Memory B cell (primary cell): ENCODE measurements around the gene GLYATL3.

ENCODE experiments used
- ATAC-seq: fragments of 150-1000 bp; cut with Tn5 transposase; 2 replicates; pipeline ENCODE4 v1.10.0; 2021; ENCODE audit warnings: low read depth, mild to moderate bottlenecking, moderate library complexity
- DNase-seq, 2 donors: peaks; one replicate each; pipeline ENCODE4 v3.0.0; 2022; ENCODE audit warnings: low spot score in 2 of 2
- H3K27ac Mint-ChIP-seq: one replicate; pipeline ENCODE4 v1.8.0; 2022; ENCODE audit warnings: mild to moderate bottlenecking, moderate library complexity, mixed read lengths
- H3K27me3 Mint-ChIP-seq: one replicate; pipeline ENCODE4 v1.8.0; 2022; ENCODE audit warnings: mixed read lengths
- H3K36me3 Mint-ChIP-seq: one replicate; pipeline ENCODE4 v1.8.0; 2022; ENCODE audit warnings: mild to moderate bottlenecking, mixed read lengths
- H3K4me1 Mint-ChIP-seq: one replicate; pipeline ENCODE4 v1.8.0; 2022; ENCODE audit warnings: mixed read lengths
- H3K4me3 Mint-ChIP-seq: one replicate; pipeline ENCODE4 v1.8.0; 2022; ENCODE audit warnings: mild to moderate bottlenecking, moderate library complexity, mixed read lengths
- H3K9me3 Mint-ChIP-seq: one replicate; pipeline ENCODE4 v1.8.0; 2022; ENCODE audit warnings: mixed read lengths

Gene GLYATL3

DNA sequence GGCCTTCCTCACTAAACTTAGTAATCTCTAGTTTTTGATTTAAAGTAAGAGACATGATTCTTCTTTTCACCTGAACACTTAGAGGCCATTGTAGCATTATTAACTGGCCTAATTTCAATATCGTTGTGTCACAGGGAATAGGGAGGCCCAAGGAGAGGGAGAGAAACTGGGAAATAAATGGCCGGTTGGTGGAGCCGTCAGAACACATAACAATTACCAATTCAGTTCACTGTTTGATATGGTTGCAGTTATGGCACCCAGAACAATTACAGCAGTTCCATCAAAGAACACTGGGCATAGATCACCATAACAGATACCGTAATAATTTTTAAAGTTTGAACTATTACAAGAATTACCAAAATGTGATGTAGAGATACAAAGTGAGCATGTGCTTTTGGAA, 9.1 kb upstream of the GLYATL3 start:
- no peak overlapping the region for H3K27ac Mint-ChIP-seq
- ATAC-seq (no peak), DNase-seq (no peak)
- H3K36me3 Mint-ChIP-seq: peaks cover 22% of the 10 kb centered on the region
- H3K27me3 Mint-ChIP-seq: no peaks in the 10 kb centered on the region
- H3K4me3 Mint-ChIP-seq: no peak overlapping the region
- no peaks in the 10 kb centered on the region for H3K9me3 Mint-ChIP-seq
- H3K4me1 Mint-ChIP-seq: no peaks in the 10 kb centered on the region

DNA sequence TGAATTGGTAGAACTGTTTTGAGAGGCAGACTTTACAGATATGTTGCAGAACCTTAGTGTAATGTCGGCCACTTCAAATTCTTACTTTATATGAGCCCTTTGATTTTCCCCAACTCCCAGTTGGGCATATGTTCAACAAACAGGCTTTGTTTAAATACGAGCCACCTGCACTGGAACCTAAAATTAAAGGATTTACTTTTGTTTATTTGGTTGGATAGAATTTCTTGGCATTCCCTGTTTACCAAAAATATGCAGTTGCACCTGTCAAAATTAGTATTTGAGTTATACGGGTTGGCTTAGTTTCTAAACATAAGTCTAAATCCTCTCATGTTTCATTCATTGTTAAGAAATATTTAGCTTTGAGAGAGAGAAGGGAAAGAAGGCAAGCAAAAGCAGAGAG, 2.4 kb upstream of the GLYATL3 start:
- Mint-ChIP-seq H3K36me3 (peaks cover 2% of the 10 kb centered on the region), H3K27ac (no peak overlapping the region), H3K27me3 (no peaks in the 10 kb centered on the region), H3K4me3 (no peak overlapping the region), H3K9me3 (no peaks in the 10 kb centered on the region), H3K4me1 (no peaks in the 10 kb centered on the region)
- ATAC-seq (no peak), DNase-seq (no peak)

DNA sequence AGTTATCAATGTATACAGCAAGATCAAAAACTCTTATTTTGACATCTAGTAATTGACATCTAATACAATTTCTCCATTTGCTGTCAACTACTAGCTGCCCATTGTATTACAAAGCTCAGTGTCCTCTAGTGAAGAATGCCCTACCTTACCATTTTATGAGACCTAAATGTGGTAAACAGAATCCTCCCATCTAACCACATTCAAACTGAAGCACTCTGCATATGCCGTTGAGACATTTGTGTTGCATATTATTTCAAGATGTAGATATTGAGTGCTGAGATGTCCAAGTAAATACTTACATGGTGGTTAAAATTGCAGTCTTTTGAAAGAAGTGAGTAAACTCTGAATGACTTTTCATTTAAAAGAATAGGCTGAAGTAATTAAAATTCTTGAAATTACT, 597 bp upstream of the GLYATL3 start:
- ATAC-seq (no peak), DNase-seq (no peak)
- Mint-ChIP-seq H3K9me3 (no peaks in the 10 kb centered on the region), H3K4me1 (no peaks in the 10 kb centered on the region), H3K27ac (no peak overlapping the region), H3K27me3 (no peaks in the 10 kb centered on the region), H3K4me3 (no peak overlapping the region), H3K36me3 (no peaks in the 10 kb centered on the region)

DNA sequence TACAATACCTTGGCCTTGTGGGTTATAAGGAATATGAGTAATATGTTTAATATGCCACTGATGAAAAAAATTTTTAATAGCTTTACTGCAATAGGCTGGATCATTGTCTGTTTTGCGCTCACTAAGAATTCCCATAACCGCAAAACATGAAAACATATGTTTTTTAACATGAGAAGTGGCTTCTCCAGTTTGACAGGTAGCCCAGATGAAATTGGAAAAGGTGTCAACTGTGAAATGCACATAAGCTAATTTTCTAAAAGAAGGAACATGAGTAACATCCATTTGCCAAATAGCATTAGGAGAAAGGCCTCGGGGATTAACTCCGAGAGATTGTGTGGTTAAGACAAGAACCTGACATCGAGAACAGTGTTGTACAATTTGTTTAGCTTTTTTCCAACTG, 4.9 kb downstream of the GLYATL3 start:
- no peak for ATAC-seq
- Mint-ChIP-seq H3K4me3 (no peak overlapping the region), H3K4me1 (no peaks in the 10 kb centered on the region), H3K9me3 (peaks cover 9% of the 10 kb centered on the region), H3K27ac (no peak overlapping the region), H3K27me3 (peaks cover 5% of the 10 kb centered on the region), H3K36me3 (no peaks in the 10 kb centered on the region)
- no peak for DNase-seq

DNA sequence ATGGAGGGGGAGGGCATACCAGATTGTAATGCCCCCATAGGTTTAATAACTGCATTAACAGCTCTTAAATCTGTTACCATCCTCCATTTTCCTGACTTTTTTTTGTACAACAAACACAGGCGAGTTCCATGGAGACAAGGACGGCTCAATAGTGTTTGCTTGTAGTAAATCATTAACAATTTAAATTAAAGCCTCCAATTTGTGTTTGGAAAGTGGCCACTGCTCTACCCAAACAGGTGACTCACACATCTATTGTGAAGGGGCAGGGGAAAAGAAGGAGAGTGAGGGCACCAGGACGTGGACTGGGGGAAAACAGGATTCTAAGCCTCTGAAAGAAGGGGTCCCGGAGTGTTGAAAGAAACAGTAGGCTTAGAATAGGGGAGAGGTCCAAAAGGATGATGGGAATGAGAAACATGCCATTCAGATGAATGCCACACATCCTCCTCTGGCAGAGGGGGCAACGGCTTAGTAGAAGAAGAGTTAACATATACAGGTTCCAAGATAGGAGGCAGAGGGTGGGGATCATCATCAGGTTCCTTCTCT, 6.9 kb downstream of the GLYATL3 start:
- peaks cover 9% of the 10 kb centered on the region for H3K9me3 Mint-ChIP-seq
- H3K27me3 Mint-ChIP-seq: peaks cover 7% of the 10 kb centered on the region
- H3K36me3 Mint-ChIP-seq: no peaks in the 10 kb centered on the region
- ATAC-seq (no peak), DNase-seq (no peak)
- no peaks in the 10 kb centered on the region for H3K4me1 Mint-ChIP-seq
- H3K27ac Mint-ChIP-seq: no peak overlapping the region
- H3K4me3 Mint-ChIP-seq: no peak overlapping the region

DNA sequence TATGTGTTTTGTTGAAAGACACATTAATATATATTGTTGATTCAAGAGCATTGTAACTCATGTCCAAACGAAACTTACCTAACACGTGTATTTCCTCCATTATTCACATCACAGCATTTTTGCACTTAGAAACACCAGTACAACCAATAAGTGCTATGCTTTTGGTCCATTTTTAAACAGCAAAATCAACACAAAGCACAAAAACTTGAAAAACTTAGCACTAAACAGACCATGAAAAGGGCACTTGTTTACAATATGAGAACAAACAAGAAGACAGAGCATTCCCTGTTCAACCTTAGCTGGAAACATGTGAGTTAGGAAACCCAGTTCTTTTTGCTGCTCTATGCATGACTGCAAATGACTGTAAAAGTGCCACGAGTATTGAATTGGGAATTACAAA, 9.6 kb downstream of the GLYATL3 start:
- H3K9me3 Mint-ChIP-seq: peaks cover 9% of the 10 kb centered on the region
- ATAC-seq (no peak), DNase-seq (no peak)
- no peak overlapping the region for H3K4me3 Mint-ChIP-seq
- H3K27ac Mint-ChIP-seq: no peak overlapping the region
- peaks cover 7% of the 10 kb centered on the region for H3K27me3 Mint-ChIP-seq
- H3K36me3 Mint-ChIP-seq: no peaks in the 10 kb centered on the region
- no peaks in the 10 kb centered on the region for H3K4me1 Mint-ChIP-seq

DNA sequence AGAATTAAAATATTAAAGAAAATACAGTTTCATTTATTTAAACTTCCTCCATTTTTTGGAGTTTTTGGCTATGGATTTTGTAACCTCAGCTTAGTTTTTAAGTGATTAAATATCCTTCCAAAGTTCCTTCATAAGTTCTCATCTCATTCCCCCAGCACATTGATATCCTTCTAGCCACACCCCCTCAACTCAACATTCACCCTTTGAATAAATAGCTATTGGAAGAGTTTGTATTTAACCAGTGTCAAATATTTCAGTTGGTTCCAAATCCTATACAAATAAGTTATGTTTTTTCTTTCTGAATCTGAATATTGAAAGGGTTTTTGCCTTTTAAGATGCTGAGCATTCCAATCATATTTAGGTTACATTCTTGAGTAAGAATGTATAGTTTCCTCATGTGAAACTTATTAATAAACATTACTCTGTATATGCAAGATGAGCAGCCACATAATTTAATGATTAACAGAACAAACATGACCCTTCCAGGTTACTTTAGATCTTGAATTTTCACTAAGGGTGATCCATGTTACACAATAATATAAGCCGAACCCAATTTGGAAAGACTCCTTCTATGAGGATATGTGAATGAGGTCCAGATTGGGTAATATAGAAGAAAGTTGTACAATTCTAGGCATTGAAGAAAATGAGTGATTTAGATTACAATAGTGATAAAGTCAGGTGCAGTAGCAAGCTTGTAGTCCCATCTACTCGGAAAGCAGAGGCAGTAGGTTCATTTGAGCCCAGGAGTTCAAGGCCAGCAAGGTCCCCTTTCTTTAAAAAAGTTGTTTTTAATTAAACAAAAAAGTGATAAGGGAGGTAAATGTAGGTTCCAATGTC, 13.6 kb downstream of the GLYATL3 start:
- Mint-ChIP-seq H3K27me3 (peaks cover 2% of the 10 kb centered on the region), H3K4me3 (no peak overlapping the region), H3K9me3 (no peaks in the 10 kb centered on the region), H3K27ac (no peak overlapping the region), H3K36me3 (no peaks in the 10 kb centered on the region), H3K4me1 (no peaks in the 10 kb centered on the region)
- no peak for ATAC-seq
- DNase-seq: no peak

DNA sequence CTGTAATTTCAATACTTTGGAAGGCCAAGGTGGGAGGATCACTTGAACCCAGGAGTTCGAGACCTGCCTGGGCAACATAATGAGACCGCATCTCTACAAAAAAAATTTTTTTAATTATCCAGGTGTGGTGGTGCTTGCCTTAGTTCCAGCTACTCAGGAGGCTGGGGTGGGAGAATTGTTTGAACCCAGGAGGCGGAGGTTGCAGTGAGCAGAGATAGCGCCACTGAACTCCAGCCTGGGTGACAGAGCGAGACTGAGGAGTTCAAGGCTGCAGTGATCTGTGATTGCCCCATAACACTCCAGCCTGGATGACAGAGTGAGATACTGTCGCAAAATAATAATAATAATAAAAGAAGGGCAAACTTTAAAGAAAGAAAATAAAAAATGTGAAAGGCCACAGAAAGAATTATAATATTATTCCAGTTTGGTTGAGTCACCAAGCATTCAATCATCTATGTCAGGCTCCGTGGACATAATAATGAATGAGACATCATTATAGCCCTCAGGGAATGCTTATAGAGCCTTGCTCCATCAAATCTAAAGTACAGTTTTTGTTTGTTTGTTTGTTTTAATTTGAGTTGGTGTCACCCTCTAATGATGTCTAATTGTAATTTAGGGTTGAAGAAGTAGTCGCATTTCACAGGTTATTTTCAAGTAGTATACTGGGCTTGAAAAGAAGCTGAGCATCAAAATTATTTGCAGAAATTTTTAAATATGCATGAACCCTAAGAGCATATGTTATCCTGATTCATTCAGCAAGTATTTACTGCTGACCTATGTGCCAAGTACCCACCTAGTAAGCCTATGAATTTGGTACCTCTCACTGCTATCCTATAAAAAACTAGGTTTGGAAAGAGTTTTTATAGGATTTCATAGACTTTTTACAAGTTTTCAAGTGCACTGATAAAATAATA, 15.1 kb downstream of the GLYATL3 start:
- ATAC-seq (no peak), DNase-seq (no peak)
- Mint-ChIP-seq H3K36me3 (no peaks in the 10 kb centered on the region), H3K4me3 (no peak overlapping the region), H3K27me3 (peaks cover 2% of the 10 kb centered on the region), H3K4me1 (no peaks in the 10 kb centered on the region), H3K27ac (no peak overlapping the region), H3K9me3 (no peaks in the 10 kb centered on the region)

DNA sequence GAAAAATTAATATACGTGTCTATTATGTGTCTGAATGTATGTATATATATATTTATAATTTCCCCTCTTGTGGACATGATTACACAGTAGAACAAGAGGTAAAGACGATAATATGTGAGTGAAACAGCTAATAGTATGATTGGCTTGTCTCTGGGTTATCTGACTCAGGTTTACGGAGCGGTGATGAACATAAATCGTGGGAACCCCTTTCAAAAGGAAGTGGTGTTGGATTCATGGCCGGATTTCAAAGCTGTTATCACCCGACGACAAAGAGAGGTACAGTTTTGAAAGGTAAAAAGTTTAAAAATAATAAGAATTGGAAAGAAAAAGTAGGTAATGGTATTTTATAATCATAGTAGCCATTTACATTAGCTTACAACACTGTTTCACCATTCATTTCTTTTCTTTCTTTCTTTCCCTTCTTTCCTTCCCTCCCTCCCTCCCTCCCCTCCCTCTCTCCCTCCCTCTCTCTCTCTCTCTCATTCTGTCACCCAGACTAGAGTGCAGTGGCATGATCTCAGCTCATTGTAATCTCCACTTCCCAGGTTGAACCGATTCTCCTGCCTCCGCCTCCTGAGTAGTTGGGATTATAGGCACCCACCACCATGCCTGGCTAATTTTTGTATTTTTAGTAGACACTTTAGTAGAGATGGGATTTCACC, 15.9 kb downstream of the GLYATL3 start:
- DNase-seq (no peak), ATAC-seq (no peak)
- no peak overlapping the region for H3K4me3 Mint-ChIP-seq
- H3K9me3 Mint-ChIP-seq: no peaks in the 10 kb centered on the region
- H3K27ac Mint-ChIP-seq: no peak overlapping the region
- peaks cover 2% of the 10 kb centered on the region for H3K27me3 Mint-ChIP-seq
- H3K36me3 Mint-ChIP-seq: no peaks in the 10 kb centered on the region
- H3K4me1 Mint-ChIP-seq: no peaks in the 10 kb centered on the region

DNA sequence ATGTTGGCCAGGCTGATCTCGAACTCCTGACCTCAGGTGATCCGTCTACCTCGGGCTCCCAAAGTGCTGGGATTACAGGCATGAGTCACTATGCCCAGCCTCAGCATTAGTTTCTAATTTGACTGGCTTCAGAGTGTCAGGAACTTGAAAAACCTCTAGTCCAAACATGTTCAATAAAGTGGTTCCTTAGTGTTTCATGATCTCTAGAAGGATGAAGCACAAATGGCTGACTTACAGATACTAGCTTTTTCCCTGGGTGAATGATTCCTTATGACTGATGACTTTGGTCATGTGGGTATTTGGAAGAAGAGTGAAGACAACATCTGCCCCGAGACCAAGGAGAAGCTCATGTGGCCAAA, 16.4 kb downstream of the GLYATL3 start:
- no peak for DNase-seq
- ATAC-seq: no peak
- Mint-ChIP-seq H3K36me3 (no peaks in the 10 kb centered on the region), H3K27me3 (peaks cover 2% of the 10 kb centered on the region), H3K9me3 (no peaks in the 10 kb centered on the region), H3K4me1 (no peaks in the 10 kb centered on the region), H3K4me3 (no peak overlapping the region), H3K27ac (no peak overlapping the region)

DNA sequence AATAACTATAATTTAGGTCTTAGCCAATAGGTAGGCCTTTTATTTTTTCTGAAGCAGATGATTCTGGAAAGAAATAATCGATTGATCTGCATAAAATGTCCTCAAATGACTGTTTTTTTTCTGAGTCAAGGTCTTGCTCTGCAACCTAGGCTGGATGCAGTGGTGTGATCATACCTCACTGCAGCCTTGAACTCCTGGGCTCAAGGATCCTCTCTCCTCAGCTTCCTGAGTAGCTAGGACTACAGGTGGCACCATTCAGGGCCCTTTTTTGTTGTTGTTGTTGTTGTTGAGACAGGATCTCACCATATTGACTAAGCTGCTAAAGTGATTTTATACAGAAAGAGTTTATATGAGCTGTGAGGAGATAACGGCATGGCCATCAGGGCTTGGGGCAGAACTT, 18.2 kb downstream of the GLYATL3 start:
- Mint-ChIP-seq H3K27ac (no peak overlapping the region), H3K36me3 (no peaks in the 10 kb centered on the region), H3K27me3 (no peaks in the 10 kb centered on the region), H3K9me3 (no peaks in the 10 kb centered on the region), H3K4me3 (no peak overlapping the region), H3K4me1 (no peaks in the 10 kb centered on the region)
- ATAC-seq (no peak), DNase-seq (no peak)

DNA sequence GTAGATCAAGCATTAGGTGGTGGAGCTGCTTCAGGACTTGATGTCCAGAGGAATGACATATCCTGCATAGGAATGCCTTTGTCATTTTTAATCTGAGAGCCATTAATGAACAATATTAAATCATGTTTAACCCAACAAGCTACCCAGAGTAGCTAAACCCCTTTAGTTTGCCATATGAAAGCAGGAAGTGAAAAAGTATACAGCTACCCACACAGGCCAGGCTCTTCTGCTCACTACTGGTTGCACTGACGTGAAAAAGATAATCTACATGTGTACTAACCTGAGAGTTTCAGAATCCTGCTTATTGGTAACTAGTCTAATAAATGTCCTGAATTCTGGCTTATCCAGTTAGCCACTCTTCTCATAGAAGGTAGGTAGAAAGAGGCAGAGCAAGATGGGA, 19.9 kb downstream of the GLYATL3 start:
- Mint-ChIP-seq H3K4me3 (no peak overlapping the region), H3K27me3 (no peaks in the 10 kb centered on the region), H3K27ac (no peak overlapping the region), H3K36me3 (no peaks in the 10 kb centered on the region), H3K9me3 (no peaks in the 10 kb centered on the region), H3K4me1 (no peaks in the 10 kb centered on the region)
- DNase-seq: no peak
- ATAC-seq: no peak

DNA sequence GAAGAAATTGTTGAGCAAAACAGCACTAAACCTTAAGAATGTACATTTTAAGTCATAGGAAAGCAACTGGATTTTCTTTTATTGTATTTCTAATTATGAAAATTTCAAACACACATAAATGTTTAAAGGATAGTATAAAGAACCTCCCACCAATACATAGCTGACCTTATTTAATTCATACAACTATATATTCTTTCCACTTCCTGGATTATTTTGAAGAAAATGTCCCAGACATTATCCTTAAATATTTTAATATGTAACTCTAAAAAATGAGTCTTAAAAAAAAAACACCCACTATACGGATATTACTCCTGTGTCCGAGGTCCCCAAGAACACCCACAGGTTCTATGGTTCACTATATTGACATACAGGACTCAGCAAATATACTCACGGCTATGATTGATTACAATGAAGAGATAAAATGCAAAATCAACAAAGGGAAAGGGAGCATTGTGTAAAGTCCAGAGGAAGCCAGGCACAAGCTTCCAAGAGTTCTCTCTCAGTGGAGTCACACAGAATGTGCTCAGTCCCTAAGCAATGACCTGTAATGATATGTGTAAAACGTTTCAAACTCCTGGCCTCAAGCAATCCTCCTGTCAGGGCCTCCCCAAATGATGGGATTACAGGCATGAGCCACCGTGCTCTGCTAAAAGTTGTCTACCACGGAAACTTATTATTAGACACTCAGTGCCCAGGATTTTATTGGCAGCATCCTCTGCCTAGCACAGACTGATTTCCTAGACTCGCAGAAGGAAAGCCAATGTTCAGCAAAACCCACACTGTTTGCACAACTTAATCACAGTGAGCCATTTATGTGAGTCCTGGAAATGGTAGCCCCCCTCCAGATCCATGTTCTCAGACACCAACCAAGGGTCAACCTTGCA, 23.2 kb downstream of the GLYATL3 start:
- no peaks in the 10 kb centered on the region for H3K4me1 Mint-ChIP-seq
- no peaks in the 10 kb centered on the region for H3K9me3 Mint-ChIP-seq
- no peak for ATAC-seq
- H3K27me3 Mint-ChIP-seq: peaks cover 2% of the 10 kb centered on the region
- H3K27ac Mint-ChIP-seq: no peak overlapping the region
- no peak overlapping the region for H3K4me3 Mint-ChIP-seq
- H3K36me3 Mint-ChIP-seq: no peaks in the 10 kb centered on the region
- DNase-seq: no peak
